Peyer's patch (tissue), 4 donors: ENCODE data around the gene RGS3.

ENCODE experiments used
- CTCF ChIP-seq, 6 experiments: fragments of 450-650 bp in 4 of 6; fragments of 200-600 bp in 2 of 6; sonication (generic) in 1 of 6; IDR thresholded peaks; one replicate each; pipeline ENCODE4 v1.5.1; 2017 to 2019; ENCODE audit warnings: antibody characterized with exemption in 6 of 6, mild to moderate bottlenecking in 3 of 6, moderate library complexity in 1 of 6
- POLR2A ChIP-seq, 2 donors: fragments of 450-650 bp; IDR thresholded peaks; one replicate each; pipeline ENCODE4 v1.5.1; 2017; ENCODE audit warnings: antibody characterized with exemption in 2 of 2, mild to moderate bottlenecking in 2 of 2, moderate library complexity in 2 of 2

GRCh38 chr9:113427629-113428028 is 35.9 kb upstream of the RGS3 start:
- TF ChIP-seq CTCF (IDR thresholded peaks at IDR 0.05) (no peak), POLR2A (IDR thresholded peaks at IDR 0.05) (no peak)
